Osteocyte (in vitro differentiated cells): Measurements from ENCODE around the gene SNAP29. TPM values are rescaled to one million over a fixed set of nuclear protein-coding genes. Genes with fewer than 3 reads are reported as not detected.

ENCODE experiments used
- DNase-seq: peaks from one replicate; pipeline ENCODE4 v3.0.0; 2021; ENCODE audit warnings: mixed read lengths; ENCODE audit not compliant: unreplicated experiment; ENCODE audit errors: extremely low spot score
- H3K27ac Mint-ChIP-seq: one replicate; pipeline ENCODE4 v1.8.0; 2021; ENCODE audit warnings: mild to moderate bottlenecking, mixed read lengths; ENCODE audit not compliant: unreplicated experiment
- H3K27me3 Mint-ChIP-seq: one replicate; pipeline ENCODE4 v1.8.0; 2021; ENCODE audit warnings: mixed read lengths; ENCODE audit not compliant: unreplicated experiment
- H3K36me3 Mint-ChIP-seq: one replicate; pipeline ENCODE4 v1.8.0; 2021; ENCODE audit warnings: mixed read lengths; ENCODE audit not compliant: unreplicated experiment
- H3K4me1 Mint-ChIP-seq: one replicate; pipeline ENCODE4 v1.8.0; 2021; ENCODE audit warnings: mixed read lengths; ENCODE audit not compliant: unreplicated experiment
- H3K4me3 Mint-ChIP-seq: one replicate; pipeline ENCODE4 v1.8.0; 2021; ENCODE audit warnings: mild to moderate bottlenecking, moderate library complexity, mixed read lengths; ENCODE audit not compliant: unreplicated experiment
- H3K9me3 Mint-ChIP-seq: one replicate; pipeline ENCODE4 v1.8.0; 2021; ENCODE audit warnings: mixed read lengths; ENCODE audit not compliant: unreplicated experiment
- long read RNA-seq: library from polyadenylated mRNA; unstranded; transcript quantifications from one replicate; pipeline ENCODE4 v2.0.0, GENCODE V29; 2021
- total RNA-seq: library from RNA; stranded (reverse); gene quantifications from 2 replicates; pipeline ENCODE4 v1.2.1, GENCODE V29; 2021
- TF ChIP-seq, protein P1 (sequence below): fragments of 200-600 bp; sonication (generic); IDR thresholded peaks from 2 replicates; pipeline ENCODE4 v1.5.0; 2021; ENCODE audit warnings: antibody characterized with exemption, mild to moderate bottlenecking, moderate library complexity

The SNAP29 gene
- total RNA-seq, result 28.0 and 30.0 TPM in 2 replicates
- long read RNA-seq, full-length matches to known transcripts, result 24 of 40 reads
- long read RNA-seq, partial matches to known transcripts, result 1 of 40 reads
- long read RNA-seq, other reads (novel, unspliced or antisense), result 15 of 40 reads

DNA sequence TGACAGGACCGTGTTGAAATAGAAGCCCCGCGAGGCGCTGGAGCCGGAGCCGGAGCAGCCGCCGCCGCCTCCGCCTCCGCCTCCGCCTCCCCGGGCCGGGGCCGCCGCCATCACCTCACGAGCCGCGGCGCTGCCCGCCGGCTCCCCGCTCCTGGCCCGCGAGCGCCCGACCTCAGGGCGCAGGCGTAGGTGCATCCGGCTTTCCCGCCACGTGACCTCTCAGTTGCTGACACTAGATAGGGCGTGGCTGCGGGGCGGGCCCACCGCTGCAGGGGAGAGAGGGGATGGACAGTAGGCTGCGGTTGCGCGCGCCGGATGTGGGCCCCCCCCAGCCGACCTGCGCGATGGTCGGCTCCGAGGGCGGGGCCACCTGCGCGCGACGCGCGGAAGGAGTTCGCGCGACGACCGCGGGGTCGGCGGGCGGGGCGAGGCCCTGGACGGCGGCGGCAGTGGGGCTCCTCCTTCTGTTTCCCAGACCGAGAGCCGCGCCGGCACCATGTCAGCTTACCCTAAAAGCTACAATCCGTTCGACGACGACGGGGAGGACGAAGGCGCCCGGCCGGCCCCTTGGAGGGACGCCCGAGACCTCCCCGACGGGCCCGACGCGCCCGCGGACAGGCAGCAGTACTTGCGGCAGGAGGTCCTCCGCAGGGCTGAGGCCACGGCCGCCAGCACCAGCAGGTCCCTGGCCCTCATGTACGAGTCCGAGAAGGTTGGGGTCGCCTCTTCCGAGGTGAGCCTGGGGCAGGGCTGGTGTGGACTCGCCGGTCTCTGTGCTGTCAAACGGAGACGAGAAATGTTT, at the start of gene SNAP29, which contains the start of gene PI4KA:
SNAP29 (plus strand) TSS at position 393 of the 802 bp plus-strand sequence; CDS start at position 497, 104 bp downstream.
PI4KA (minus strand) TSS at position 197 of the 802 bp plus-strand sequence; CDS start at position 111, 86 bp downstream.
- Mint-ChIP-seq H3K27ac (peak within 1 kb of the TSS; percentile 77), H3K4me3 (peak within 1 kb of the TSS; percentile 82), H3K36me3 (peaks cover 9% of the 10 kb centered on the region), H3K9me3 (no peaks in the 10 kb centered on the region), H3K4me1 (peaks cover 34% of the 10 kb centered on the region), H3K27me3 (no peaks in the 10 kb centered on the region)
- TF ChIP-seq, protein P1, sequence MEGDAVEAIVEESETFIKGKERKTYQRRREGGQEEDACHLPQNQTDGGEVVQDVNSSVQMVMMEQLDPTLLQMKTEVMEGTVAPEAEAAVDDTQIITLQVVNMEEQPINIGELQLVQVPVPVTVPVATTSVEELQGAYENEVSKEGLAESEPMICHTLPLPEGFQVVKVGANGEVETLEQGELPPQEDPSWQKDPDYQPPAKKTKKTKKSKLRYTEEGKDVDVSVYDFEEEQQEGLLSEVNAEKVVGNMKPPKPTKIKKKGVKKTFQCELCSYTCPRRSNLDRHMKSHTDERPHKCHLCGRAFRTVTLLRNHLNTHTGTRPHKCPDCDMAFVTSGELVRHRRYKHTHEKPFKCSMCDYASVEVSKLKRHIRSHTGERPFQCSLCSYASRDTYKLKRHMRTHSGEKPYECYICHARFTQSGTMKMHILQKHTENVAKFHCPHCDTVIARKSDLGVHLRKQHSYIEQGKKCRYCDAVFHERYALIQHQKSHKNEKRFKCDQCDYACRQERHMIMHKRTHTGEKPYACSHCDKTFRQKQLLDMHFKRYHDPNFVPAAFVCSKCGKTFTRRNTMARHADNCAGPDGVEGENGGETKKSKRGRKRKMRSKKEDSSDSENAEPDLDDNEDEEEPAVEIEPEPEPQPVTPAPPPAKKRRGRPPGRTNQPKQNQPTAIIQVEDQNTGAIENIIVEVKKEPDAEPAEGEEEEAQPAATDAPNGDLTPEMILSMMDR, result no peak
- DNase-seq, result peak; percentile 99

DNA sequence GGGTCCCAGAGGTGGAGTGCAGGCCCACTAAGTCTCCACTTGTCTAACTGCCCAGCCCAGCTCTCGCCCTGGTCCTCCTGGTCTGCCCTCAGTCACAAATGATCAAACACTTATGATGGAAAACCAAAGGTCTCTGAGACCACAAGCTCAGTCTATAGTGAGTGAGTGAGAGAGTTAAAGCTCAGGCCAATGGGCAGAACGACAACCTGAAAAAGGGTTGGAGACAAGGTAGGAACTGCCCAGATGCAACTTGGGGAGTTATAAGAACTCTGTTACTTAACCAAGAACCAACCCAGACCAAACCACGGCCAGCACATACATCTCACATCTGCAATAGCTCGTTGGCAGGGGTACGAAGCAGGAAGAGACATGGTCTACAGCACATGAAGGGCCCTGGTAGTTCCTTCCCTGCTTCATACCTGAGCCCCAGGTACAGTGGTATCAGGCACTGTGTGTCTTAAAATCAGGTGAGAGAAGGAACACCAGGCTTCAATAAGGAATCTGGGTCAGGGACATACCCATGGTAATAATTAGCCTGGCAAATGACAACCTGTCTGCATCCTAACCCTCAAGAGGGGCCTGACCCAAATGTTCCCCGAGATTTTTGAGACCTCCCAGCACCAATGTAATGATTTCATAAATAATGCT, 49.1 kb upstream of the SNAP29 start:
- Mint-ChIP-seq H3K36me3 (peaks cover 63% of the 10 kb centered on the region), H3K4me3 (no peak overlapping the region), H3K27ac (no peak overlapping the region), H3K4me1 (peaks cover 15% of the 10 kb centered on the region), H3K27me3 (no peaks in the 10 kb centered on the region), H3K9me3 (no peaks in the 10 kb centered on the region)
- TF ChIP-seq, protein P1, result no peak
- no peak for DNase-seq

DNA sequence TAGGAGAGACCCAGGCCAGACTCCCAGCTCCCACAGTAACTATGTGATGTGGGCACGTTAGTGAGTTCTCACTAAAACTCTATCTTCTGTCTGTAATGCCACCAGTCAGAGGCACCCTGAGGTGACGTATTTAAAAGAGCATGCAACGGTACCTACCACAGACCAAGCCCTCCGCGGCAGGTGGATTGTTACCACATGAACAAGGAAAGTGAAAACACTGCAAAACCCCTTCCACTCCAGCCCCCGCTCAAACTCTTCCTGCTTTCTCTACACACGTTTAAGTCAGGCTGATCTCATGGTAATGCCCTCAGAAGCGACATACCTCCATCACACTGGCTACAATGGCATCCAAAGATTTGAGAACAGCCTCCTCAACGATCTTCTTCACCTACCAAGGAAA, 48.2 kb upstream of the SNAP29 start:
- no peak for DNase-seq
- no peak overlapping the region for H3K4me3 Mint-ChIP-seq
- TF ChIP-seq, protein P1, result no peak
- H3K27ac Mint-ChIP-seq, result no peak overlapping the region
- no peaks in the 10 kb centered on the region for H3K9me3 Mint-ChIP-seq
- peaks cover 60% of the 10 kb centered on the region for H3K36me3 Mint-ChIP-seq
- peaks cover 15% of the 10 kb centered on the region for H3K4me1 Mint-ChIP-seq
- no peaks in the 10 kb centered on the region for H3K27me3 Mint-ChIP-seq

DNA sequence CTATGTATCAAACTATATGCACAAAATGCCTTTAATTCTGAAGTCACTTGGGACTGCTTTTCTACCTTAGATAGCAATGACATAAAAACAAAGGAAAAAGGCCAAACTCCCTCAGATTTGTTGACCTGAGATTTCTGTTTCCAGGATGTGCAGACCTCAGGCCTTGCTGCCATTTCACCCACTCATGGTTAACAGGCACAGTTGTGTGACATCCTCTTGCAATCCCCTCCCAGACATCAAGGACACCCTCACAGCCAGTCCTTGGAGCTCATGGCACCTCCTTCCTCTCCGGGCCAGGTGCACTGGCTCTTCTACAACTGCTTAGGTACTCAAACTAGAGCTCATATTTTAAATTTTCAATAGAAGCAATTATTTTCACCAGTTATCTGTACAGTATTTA, 47.6 kb upstream of the SNAP29 start:
- H3K27me3 Mint-ChIP-seq, result no peaks in the 10 kb centered on the region
- H3K4me3 Mint-ChIP-seq, result no peak overlapping the region
- H3K36me3 Mint-ChIP-seq, result peaks cover 58% of the 10 kb centered on the region
- peaks cover 10% of the 10 kb centered on the region for H3K4me1 Mint-ChIP-seq
- H3K27ac Mint-ChIP-seq, result no peak overlapping the region
- TF ChIP-seq, protein P1, result no peak
- no peaks in the 10 kb centered on the region for H3K9me3 Mint-ChIP-seq
- DNase-seq, result no peak
